ENCODE measurements around the gene SCFD2.
"Not testable (repeated sequence)": the region's sequence is repeated elsewhere in the genome, so short reads cannot be mapped to it uniquely, and the experiment has no call there.

SCFD2 gene

DNA sequence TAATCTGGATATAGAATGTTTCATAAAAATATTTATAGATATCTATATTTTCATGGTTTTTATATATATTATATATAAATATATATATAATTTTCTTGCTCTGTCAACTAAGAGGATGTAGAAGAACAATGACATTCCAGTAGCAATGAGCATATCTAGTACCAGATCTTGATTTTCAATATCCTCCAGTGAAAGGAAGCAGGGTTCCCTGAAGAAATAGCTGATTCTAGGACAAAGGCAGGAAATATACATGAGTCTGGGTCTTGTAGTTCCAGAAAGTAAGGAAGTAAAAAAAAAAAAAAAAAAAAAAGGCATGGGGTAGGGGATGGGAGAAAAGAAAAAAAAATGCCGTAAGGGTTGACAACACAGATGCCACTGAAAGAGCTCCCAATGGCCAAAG is 262.4 kb downstream of the SCFD2 start:
- DNase-seq (ENCODE audit: low read depth in 2 of 2), result no peak

DNA sequence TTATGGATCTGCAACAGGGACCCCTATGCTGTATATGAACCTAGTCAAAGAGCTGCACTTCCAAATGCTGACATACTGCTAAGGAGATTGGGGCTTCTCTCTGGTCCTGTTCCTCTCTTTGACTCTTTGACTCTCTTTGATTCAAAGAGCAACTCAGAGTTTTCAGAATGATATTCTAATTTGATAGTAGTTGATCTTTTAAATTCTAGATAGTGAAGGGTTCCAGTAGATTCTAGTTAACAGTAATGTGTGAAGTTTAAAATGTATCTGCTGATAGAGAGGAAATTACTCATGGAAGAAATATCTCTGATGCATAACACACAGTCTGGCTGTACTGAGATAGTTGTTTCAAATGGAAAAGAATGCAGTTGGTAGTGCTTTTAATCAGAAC is 264.7 kb downstream of the SCFD2 start:
- DNase-seq (ENCODE audit: low read depth in 2 of 2), result no peak

DNA sequence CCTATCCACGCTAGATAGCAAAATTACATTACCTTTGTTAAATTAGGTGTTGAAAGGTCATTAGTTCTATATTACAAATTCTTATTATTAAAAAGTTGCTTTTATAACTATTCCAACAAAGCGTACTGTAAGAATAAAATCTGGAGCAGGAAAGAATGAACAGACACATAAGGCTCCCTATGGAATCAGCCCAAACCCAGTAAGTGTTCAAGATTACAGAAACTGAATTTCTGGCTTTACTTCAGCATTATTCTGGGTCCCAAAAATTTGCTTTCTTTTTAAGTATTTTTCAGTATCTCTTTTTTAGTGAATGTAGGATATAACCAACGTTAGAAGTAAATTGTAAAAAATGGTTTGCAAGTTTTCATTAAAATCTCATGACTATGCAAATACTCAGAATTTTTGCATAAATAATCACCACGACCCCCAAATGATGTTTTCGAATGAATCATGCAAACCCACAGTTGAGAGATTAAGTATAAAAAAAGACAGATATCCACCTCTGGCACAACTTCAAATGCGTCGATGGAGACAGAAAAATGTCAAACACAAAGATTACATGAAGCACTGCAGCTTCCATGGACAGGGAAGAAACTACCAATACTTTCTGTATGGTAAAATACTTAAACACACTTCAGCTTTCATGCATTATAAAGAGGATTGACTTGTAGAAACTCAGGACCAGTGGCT is 265.2 kb downstream of the SCFD2 start:
- no peak for DNase-seq (ENCODE audit: low read depth in 2 of 2)

DNA sequence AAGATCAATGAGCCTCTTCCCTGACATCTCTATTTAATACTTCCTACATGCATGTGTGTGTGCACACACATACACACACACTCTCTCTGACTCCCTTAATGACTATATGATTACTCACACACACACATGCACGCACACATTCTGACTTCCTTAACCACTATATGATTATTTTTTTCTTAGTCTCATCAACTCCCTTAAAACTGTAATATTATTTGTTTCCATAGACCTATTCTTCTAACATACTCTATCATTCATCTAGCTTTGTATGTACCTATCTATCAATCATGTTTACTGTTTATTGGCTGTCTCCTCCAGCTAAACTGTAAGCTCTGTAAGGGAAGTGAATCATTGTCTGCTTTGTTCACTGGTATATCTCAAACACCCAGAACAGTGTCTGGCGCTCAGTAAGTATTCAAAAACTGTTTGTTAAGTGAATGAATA is 267.2 kb downstream of the SCFD2 start:
- DNase-seq (ENCODE audit: low read depth in 2 of 2), result no peak

DNA sequence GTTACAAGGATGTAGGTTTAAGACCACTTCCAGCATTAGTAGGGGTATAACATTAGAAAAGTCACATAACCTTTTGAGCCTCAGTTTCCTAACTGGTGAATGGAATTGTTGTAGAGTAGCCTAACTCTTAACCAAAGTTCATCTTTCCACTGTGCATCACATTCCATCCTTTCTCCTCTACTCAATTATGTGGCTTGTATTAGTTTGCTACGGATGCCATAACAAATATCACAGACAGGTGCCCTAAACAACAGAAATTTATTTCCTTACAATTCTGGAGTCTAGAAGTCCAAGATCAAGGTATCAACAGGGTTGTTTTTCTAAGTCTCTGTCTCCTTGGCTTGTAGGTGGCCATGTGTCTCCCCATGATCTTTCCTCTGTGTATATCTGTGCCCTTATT is 271.8 kb downstream of the SCFD2 start:
- no peak for DNase-seq (ENCODE audit: low read depth in 2 of 2)

DNA sequence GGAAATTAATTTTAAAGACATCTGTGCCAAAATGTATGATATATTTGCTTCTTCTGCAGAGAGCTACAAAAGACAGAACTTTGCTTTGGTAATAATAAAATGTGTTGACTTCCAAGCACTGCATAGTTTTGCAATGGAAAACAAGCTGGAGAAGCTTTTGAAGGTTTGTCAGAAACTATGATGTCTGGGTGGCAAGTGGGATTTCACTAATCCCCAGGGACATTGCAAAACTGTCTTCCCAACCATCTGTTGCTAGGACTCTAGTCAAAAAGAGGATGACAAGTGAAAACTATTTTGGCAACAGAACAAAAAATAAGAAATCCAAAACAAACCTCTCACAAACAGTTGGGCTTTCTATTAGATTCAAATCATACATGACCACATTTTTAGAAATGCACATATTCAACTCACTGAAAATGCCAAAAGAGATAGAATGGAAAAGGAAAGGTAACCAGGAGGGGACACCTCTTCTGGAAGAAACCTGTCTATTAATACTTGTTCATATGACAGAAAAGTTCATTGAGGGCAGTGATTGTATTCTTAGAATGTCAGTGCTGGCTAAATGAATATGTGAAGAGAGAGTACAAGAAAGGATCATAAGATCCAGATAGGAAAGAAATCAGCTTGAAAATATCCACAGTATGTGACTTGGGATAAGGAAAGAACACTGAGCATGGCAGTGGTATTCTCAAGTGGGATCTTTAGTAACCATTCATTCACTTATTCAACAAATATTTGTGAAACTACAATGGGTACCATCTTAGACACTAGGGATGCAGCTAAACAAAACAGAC is 275.7 kb downstream of the SCFD2 start:
- DNase-seq (ENCODE audit: low read depth in 2 of 2), result no peak

DNA sequence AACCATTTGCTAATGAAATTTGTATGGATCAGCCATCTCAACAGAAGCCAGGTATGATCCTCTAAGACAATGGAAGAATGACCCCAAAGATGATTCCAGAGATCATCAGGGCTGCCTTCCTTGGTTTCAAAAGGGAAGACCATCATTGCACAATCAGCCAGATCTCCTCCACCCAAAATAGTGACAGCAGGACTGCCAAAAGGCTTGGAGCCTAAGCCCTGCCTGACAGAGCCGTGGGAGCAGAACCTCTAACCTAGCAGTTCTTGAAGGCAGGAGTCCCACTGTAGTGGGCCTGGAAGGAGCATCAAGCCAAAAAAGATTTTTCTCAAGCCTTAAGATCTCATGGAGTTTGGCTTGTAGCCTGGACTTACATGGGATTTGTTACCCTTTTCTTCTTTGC is 277.7 kb downstream of the SCFD2 start:
- DNase-seq (ENCODE audit: low read depth in 2 of 2), result no peak

DNA sequence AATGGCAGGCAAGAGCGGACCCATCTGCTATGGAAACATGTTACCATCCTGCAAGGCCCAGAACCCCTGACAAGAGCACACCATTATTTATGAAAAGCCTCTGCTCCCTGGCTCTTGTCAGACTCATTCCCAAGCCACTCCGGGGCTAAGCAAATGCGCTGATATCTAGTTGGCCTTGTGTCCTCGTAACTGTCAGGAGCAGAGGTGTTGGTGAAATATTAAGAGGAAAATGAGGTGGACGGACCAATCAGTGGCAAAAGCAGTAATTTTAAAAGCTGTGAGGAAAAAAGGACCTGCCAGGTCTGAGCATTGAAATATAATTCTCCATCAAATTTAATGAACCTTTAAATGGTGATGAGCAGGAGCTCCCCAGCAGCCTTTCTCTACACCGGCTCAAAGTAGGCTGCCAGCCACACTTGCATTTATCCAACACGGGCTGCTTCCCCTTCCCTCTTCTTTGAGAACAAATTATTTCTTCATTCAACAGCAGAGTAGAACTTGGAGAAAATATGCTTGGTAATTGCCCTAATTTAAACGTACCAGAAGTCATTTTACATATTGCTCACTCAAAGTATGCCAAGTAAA is 289.4 kb downstream of the SCFD2 start:
- DNase-seq (ENCODE audit: low read depth in 2 of 2), result no peak

DNA sequence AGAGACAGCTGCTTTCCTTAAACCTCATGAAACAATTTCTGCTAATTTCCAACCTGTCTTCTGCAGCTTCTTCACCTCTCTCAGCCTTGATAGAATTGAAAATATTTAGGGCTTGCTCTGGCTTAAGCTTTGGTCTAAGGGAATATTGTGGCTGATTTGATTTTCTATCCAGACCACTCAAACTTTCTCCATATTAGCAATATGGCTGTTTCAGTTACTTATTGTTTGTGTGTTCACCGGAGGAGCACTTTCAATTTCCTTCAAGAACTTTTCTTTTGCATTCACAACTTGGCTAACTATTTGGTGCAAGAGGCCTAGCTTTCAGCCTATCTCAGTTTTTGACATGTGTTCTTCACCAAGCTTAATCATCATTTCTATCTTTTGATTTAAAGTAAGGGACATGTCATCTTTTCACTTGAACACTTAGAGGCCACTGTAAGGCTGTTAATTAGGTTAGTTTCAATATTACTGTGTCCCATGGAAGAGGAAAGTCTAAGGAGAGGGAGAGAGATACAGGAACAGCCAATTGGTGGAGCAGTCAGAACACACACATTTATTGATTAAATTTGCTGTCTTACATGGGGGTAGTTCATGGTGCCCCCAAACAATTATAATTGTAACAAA is 290.6 kb downstream of the SCFD2 start:
- no peak for DNase-seq (ENCODE audit: low read depth in 2 of 2)

DNA sequence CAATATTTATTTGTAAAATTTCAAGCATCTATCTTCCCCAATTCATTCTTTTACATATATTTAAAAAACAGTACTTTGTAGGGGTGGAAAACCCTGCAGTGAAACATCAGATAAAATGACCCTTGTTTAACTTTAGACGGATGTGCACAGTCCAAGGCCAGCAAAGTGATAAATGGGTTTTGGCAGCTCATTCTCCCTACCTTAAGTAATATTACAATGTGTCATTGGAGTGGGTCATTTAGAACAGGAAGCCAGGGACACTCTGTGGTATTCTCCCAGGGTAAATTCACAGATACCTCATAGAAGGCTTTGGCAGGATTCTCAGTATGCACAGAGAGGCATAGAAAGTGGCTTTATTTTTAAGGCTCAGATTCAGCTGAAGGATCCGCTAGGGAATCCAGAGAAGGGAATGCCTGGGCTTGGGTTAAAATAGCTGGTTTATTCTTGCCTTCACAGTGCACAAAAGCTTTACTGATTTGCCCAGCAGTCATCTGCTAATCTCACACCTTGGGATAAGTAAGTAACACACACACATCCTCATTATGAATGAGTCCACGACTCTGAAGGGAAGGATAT is 297.0 kb downstream of the SCFD2 start:
- no peak for DNase-seq (ENCODE audit: low read depth in 2 of 2)

DNA sequence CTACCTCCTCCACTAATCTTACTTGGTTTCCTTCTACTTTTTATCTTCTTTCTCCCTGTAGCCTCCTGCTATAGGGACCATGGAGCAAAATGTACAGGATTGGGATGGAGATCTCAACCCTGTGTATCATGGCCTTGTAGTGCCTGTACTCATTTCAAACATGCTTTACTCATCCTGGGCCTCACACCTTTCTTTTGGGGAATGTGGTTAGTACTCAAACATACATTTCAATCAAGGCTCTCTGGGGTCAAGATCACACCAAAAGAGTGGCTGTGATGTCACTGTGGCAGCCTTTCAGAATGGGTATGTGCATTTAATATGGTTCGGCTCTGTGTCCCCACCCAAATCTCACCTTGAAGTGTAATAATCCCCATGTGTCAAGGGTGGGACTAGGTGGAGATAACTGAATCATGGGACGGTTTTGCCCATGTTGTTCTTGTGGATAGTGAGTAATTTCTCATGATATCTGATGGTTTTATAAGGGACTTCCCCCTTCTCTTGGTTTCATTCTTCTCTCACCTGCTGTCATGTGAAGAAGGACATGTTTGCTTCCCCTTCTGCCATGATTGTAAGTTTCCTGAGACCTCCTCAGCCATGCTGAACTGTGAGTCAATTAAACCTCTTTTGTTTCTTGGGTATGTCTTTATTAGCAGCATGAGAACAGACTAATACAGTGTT is 298.6 kb downstream of the SCFD2 start:
- no peak for DNase-seq (ENCODE audit: low read depth in 2 of 2)

DNA sequence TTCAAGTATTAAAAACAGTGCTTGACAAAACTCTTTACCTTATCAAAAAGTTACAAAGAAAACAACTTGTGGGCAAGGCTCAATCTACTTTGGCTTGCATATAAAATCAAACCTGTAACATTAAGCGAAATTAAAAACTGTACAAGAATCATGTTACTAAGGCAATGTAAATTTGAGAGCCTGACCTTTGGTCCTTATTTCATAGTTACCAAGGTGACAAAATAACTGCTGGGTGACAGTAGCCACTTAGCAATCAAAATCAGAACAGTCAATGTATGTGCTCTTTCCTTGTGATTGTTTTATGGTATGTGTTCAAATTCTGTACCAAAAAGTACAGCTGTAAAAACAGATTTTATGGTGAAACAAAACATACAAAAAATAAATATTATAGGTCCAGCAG is 299.7 kb downstream of the SCFD2 start:
- DNase-seq (ENCODE audit: low read depth in 2 of 2), result no peak

DNA sequence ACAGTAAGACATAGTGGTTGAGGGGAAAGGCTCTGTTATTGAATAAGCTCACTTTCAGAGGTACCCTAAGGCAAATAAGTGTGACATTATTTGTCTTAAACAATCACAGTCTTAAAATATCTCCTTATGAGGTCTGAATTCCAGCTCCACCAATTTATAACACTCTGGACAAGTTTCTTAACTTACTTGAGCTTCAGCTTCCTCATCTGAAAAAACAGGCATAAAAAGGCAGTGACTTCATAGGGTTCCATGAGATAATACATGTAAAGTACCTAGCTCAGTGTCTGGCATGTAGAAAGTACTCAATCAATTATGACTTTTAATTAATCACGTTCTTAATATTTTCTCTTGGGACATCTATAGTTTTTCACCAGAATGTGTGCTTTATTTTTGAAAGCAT is 301.3 kb downstream of the SCFD2 start:
- DNase-seq (ENCODE audit: low read depth in 2 of 2), result no peak

DNA sequence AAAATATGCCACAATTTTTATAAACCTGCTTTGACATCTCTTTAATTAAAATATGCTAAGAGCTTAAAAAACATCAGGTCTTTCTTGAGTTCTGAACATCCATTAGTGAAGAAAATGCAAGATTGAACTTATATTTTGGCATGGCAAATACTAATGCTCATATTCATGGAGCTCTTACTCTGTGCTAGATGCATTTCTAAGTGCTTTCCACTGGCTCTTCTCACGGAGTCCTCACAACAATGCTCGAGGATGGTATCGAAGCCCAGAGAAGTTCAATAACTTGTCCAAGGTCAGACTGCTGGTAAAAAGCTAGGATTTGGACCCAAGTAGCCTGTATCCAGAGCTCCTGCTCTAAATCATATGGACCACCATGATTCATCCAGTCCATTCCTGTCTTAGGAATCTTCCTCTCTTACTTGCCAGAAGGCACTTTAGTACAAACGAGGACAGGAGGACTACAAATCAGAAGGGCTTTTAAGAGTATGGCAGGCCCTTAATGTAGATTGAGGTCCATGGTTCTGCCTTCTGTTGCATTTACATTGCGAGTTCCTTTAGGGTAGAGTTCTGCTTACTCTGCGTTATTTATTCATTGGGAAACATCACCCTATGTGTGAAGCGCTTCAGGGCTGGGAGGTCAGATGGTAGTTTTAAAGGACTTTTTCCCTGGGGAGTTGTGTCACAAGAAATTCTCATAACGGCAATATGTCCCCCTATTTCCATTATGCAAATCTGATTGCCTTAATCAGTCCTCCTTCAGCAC is 304.6 kb downstream of the SCFD2 start:
- no peak for DNase-seq (ENCODE audit: low read depth in 2 of 2)

DNA sequence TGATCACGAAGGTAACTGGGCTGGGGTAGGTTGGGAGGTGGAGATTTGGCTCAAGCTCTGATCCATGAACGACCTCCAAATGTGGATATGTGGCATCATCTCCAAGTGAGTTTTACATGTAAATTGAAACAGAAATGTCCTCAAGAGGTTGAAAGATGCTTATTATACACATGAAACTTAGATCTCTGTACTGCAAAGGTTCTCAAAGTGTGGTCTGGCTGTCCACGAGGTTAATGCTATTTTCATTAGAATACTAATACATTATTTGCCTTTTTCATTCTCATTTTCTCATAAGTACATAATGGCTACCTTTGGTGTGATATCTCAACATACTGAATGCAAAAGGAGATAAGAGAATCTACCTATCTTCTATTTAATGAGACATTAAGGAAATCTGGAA is 305.6 kb downstream of the SCFD2 start:
- no peak for DNase-seq (ENCODE audit: low read depth in 2 of 2)

DNA sequence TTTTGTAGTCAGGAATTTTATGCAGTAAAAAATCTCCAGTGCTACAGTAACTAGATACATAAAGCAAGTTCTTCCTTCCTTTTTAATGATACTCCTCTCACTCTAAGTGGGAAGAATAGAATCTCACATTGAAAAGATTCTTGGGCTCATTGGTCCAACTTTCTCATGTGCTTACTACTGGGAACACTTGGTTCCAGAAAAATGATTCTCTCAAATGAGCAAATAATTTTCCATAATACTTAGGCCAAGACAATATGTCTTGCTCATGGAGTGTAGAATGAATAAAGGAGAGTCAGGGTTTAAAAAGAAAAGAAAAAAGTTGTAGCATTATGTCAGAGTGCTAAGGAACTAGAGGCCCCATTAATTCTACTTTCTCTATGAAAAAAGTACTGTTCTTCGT is 306.0 kb downstream of the SCFD2 start:
- no peak for DNase-seq (ENCODE audit: low read depth in 2 of 2)

DNA sequence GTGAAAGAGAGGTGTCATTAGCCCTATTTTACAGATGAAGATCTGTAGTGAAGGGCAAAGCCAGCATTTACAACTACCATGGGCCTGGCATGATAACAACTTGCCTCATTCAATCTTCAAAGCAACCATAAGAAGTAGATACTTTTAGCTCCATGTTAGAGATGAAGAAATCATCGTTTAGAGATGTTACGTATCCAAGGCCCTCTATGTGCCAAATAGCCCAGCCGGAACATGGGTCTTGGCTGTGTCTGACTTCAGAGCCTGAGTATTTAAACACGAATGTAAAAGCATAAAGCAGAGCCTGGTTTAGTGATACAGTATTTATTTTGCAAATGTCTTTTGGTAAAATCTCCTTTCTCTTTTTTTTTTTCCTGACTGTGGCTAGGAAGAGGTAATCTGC is 306.6 kb downstream of the SCFD2 start:
- DNase-seq (ENCODE audit: low read depth in 2 of 2), result no peak

DNA sequence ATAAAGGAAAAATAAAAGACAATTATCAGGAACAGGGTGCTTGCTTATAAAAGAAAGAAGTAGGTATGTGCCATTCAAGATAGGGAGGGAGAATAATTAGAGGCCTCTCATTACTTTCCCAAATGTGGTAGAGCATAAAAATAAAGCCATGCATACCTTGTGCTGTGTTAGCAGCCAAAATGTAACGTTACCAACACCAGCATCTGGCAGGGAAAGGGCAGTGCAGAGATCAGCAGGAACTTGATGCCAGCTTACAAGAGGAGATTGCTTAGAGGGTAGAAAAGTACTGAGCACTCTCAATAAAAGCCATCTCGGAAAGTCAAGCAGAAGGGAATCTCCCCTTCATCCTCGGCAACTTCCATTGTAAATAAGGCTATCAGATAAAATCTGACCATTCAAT is 308.2 kb downstream of the SCFD2 start:
- DNase-seq (ENCODE audit: low read depth in 2 of 2), result no peak

DNA sequence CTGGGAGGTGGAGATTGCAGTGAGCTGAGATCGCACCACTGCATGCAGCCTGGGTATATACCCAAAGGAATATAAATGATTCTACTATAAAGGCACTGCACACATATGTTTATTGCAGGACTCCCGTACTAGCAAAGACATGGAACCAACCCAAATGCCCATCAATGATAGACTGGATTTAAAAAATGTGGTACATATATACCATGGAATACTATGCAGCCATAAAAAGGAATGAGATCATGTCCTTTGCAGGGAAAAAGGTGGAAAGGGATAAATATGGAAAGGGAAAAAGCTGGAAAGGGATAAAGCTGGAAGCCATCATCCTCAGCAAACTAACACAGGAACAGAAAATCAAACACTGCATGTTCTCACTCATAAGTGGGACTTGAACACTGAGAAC is 308.8 kb downstream of the SCFD2 start:
- not testable (repeated sequence) for DNase-seq (ENCODE audit: low read depth in 2 of 2)

DNA sequence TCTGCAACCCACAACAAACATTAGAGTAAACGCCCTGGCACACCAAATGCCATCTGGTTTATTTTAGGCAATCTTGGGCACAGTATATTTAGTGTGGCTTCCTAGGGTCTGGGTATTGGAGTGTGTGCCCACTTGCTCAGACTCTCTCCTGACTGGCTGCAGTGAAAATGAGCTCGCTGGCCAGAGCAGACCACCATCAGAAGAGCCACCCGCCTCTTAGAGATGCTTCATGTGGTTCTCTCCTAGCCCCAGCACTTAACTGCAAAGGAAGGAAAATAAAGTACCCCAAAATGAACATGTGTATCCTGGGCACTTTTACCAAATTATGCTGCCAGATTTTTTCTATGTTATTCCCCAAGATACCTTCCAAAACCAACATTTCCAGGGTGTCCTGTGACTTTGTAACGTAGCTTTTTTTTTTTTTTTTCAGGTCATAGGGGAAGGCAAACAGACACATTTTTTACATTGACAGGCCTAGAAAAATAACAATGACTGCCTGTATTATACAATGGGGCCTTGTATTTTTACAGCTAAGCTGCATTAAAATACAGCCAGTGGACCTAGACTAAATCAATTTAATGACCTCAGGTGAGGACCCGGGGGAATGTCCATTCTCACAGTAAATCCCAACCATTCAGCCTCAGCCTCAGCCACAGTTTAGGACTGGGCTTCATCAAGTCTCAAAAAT is 310.0 kb downstream of the SCFD2 start:
- DNase-seq (ENCODE audit: low read depth in 2 of 2), result no peak

All from stimulated activated CD8-positive, alpha-beta memory T cell treated with anti-CD3 and anti-CD28 coated beads, Interleukin-2, amount 100 ng/mL, for 1 hour (primary cell).